HG03439 (cell line): ENCODE results near the gene NFU1.

ENCODE experiments used
- ATAC-seq: cut with Tn5 transposase; IDR thresholded peaks from one replicate; pipeline ENCODE4 v1.9.1; 2021; ENCODE audit warnings: mild to moderate bottlenecking, moderate library complexity; ENCODE audit not compliant: unreplicated experiment

NFU1 gene

GRCh38 chr2:69436938-69437750 is at the start of gene NFU1:
Gene NFU1, minus strand, starts transcription at chr2:69437435. Its CDS starts 13 bp downstream, at chr2:69437422.
- peak; percentile 98 for ATAC-seq

GRCh38 chr2:69483696-69484095 is 46.5 kb upstream of the NFU1 start:
- ATAC-seq: no peak

DNA sequence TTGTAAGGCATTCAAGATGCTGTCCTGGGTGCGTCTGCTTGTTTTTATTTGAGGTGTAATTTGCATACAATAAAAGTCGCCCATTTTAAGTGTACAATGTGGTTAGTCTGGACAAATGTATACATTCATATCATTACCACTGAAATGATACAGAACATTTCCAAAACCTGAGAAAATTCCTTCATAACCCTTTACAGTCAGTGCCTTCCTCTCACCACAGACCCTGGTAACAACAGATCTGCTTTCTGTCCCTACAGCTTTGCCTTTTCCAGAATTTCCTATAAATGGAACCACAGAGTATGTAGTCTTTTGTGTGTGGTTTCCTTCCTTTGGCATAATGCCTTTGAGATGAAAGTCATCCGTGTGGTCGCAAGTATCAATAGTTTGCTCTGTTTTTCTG is 45.8 kb upstream of the NFU1 start:
- ATAC-seq: no peak

- no peak for ATAC-seq
Measured at GRCh38 chr2:69482471-69482870, 45.2 kb upstream of the NFU1 start.

DNA sequence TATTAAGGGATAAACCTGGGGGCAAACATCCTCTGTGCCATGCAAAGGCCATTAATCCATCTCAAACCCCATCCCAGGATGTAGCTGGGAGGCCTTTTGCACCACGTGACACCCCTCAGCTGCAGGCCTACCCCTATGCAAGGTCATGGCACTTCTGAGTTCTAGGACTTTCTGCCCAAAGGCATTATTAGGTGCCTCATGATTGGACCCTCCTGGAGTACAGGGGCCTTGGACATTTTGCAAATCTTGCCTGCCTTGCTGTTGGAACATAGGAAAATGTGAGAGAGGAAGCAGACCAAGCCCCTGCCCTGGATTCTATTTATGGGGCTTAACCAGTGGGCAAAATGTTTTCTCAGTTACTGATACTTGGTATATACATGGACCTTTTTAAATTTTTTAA is 44.2 kb upstream of the NFU1 start:
- no peak for ATAC-seq

GRCh38 chr2:69477627-69478026 is 40.4 kb upstream of the NFU1 start:
- no peak for ATAC-seq

DNA sequence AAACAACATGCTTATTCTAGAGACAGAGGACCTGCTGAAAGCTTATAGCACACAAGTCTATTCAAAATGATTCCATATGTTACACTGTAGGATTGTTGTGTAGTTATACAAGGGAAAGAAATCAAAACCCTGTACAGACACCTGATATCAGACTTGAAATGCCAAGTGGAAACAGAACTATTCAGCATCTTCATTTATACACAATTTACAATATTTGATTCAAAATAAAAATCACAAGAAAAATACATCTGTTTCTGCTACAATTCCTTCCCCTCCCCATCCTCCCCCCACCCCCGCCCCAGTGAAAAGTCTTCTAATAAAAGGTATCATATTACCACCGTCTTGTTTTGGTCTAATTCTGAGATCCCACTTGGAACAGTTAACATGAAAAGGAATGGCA is 37.5 kb upstream of the NFU1 start:
- ATAC-seq: no peak

GRCh38 chr2:69471793-69472192 is 34.6 kb upstream of the NFU1 start:
- no peak for ATAC-seq

GRCh38 chr2:69470911-69471310 is 33.7 kb upstream of the NFU1 start:
- no peak for ATAC-seq

- no peak for ATAC-seq
Measured at GRCh38 chr2:69469784-69470183, 32.5 kb upstream of the NFU1 start.

- no peak for ATAC-seq
Measured at GRCh38 chr2:69469375-69469774, 32.1 kb upstream of the NFU1 start.

DNA sequence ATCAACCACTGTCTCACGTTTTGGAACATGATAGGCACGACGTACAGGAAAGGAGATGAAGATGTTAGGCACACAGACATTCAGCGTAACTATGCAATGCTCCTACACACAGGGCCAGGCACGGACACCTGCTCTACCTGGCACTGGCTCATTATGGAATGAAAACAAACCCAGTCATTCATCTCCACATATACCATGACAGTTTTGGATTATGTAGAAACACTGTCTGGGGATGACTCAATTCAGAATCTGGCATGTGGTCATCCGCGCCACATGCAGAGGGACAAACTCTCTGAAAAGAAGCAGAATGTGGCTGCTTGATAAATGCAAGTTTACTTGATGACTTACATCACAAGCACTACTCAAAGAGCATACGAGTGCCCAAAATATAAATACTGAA is 29.5 kb upstream of the NFU1 start:
- no peak for ATAC-seq

- ATAC-seq: no peak
Measured at GRCh38 chr2:69465513-69466456, 28.6 kb upstream of the NFU1 start.

DNA sequence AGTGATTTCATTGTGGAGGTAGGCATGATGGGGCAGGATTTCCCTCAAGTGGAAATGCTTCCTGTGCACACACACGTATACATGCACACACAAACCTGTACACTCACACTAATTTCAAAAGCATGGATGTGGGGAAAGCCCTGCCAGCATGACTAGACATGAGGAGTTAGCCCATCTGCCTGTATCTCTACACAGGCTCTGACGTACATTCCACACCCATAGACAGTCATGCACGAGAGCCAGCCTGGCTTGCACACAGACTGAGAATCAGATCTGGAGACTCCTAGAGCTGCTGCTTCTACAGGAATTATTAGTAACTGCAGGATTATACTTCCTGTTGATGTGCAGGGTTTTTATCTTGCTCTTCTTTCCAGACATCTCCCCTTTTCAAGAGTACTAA is 27.3 kb upstream of the NFU1 start:
- no peak for ATAC-seq

GRCh38 chr2:69462780-69463179 is 25.5 kb upstream of the NFU1 start:
- no peak for ATAC-seq

DNA sequence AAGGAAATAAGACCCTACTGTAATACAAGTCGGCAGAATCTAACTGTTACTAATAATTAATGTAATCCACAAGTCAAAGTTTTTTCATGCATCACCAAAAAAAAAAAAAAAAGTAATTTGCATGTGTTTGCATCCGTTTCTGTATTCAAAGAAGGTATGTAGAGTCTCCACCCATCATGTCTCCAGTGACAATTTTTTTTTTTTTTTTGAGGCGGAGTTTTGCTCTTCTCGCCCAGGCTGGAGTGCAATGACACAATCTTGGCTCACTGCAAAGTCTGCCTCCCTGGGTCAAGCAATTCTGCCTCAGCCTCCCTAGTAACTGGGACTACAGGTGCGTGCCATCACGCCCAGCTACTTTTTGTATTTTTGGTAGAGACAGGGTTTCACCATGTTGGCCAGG is 24.2 kb upstream of the NFU1 start:
- ATAC-seq: no peak

DNA sequence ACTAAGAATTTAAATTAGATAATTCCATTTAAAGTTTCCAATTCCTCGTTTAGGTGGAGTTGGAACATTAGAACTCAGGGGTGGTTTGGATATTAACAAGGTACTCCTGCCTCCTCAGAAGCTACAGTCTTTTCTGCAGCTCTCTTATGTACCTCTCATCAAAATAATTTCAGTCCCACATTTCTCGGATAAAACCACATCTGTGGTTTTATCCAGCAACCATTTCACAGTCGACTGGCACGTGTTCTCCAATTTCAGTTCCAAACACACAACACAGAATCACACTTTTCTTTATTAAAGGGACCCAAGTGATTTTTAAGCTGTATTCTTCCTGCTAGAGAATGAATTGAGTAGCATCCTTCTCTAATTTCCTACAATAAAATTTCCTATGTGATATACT is 22.7 kb upstream of the NFU1 start:
- ATAC-seq: no peak

DNA sequence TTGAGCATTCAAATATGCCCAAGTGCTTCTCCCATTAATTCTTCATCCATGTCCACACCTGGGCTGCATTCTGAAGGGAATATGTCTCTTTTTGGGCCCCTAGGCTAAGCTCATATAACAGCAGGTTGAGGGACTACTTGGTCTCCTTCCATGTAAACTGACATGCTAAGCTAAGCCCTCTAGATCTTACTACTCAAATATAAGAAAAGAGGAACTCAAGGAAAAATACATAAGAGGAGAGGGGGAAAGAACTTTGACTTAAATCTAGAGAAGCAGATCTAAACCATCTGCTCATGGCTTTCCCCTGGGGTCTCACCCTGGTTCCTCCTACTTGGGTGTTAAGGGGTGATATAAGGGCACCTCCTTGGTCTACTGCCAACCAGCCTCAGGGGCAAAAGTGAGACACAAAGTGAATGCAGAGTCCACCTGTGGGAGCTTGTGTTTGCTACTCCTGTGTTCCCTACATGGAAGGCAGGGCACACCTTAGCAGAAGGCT is 19.8 kb upstream of the NFU1 start:
- no peak for ATAC-seq

GRCh38 chr2:69456154-69456553 is 18.9 kb upstream of the NFU1 start:
- no peak for ATAC-seq

- no peak for ATAC-seq
Measured at GRCh38 chr2:69454976-69455375, 17.7 kb upstream of the NFU1 start.

DNA sequence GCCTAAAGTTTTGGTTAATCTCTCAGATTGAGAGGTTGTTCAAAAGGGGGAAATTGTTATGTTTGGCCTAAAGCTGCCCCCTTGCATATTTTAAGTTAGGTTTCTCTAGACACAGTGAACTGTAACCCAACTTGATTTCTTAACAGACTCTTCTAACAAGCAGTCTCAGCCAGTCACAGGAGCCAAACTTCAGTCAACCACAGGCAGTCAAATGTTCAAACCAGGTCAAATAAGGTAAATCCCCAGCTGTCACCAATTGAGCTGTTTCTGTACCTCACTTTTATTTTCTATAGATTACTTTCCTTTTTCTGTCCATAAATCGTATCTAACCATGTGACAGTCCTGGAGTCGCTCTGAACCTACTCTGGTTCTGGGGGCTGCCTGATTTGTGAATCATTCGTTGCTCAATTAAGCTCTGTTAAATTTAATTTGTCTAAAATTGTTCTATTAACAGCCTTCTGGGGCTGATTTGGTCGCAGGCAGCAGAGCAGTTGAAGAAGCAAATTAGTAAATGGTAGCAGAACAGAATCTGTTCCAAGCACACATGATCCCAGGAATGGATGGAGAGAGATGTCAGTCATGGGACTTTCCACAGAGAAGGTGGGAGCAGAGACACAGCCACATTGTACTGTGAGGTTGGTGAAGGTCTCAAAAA is 16.4 kb upstream of the NFU1 start:
- ATAC-seq: peak; percentile 89
